Gastroesophageal sphincter (tissue), 3 donors: ENCODE measurements around the gene ZNF90.
"Not testable (repeated sequence)": the region's sequence is repeated elsewhere in the genome, so short reads cannot be mapped to it uniquely, and the experiment has no call there.

Experiments used
- CTCF ChIP-seq, 4 experiments: fragments of 200-600 bp in 2 of 4; fragments of 450-650 bp in 2 of 4; sonication (generic) in 1 of 4; IDR thresholded peaks; one replicate each; pipeline ENCODE4 v1.5.1; 2017 to 2019; ENCODE audit warnings: antibody characterized with exemption in 4 of 4, mild to moderate bottlenecking in 2 of 4, moderate library complexity in 2 of 4
- POLR2A ChIP-seq, 2 donors: fragments of 450-650 bp; IDR thresholded peaks; one replicate each; pipeline ENCODE4 v1.6.1; 2017; ENCODE audit warnings: antibody characterized with exemption in 2 of 2, mild to moderate bottlenecking in 2 of 2, moderate library complexity in 1 of 2
- POLR2AphosphoS5 ChIP-seq: sonication (generic); formaldehyde crosslinking; IDR thresholded peaks from one replicate; pipeline ENCODE4 v1.6.1; 2017; ENCODE audit warnings: antibody characterized with exemption

GRCh38 chr19:20068559-20068958 lies 9.2 kb upstream of the ZNF90 start:
- TF ChIP-seq CTCF (IDR thresholded peaks at IDR 0.05); POLR2A (IDR thresholded peaks at IDR 0.05); POLR2AphosphoS5: not testable (repeated sequence)
